NCI-H2029 (cell line): Measurements from ENCODE around the gene AHDC1.
"Not testable (repeated sequence)": the region's sequence is repeated elsewhere in the genome, so short reads cannot be mapped to it uniquely, and the experiment has no call there.

ENCODE experiments used
- DNase-seq: peaks from one replicate; lab custom pipeline; 2025; lab: John Stamatoyannopoulos, UW

The AHDC1 gene

DNA sequence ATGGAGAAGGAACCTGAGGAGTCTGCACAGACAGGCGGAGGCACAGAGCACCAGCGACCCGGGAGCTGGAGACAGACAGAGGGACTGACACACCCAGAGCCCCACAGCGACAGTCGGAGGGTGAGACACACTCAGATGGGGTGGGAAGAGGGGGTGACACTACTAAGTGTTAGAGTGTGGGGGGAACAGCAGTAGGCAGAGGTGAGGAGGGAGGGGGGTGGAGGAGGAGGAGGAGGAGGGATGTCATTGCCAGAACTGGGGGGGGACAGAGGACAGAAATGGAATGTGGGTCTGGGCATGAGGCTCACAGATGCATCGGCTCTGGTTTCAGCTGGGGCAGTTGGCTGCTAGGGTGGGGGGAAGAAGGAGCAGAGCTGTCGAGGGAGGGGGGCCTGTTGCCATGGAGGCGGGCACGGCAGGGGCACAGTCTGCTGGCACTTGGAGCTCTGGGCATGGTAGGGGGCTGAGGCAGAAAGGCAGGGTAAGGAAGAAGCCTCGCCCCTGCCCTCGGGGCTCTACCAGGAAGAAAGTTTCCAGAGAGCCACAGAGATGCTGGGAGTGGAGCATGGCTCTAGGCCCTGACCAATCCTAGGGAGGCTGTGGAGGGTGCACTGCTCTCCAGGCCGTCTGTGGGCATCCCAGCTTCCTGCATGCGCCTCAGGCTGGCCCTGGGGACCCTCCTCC, 37.3 kb downstream of the AHDC1 start:
- no peak for DNase-seq

DNA sequence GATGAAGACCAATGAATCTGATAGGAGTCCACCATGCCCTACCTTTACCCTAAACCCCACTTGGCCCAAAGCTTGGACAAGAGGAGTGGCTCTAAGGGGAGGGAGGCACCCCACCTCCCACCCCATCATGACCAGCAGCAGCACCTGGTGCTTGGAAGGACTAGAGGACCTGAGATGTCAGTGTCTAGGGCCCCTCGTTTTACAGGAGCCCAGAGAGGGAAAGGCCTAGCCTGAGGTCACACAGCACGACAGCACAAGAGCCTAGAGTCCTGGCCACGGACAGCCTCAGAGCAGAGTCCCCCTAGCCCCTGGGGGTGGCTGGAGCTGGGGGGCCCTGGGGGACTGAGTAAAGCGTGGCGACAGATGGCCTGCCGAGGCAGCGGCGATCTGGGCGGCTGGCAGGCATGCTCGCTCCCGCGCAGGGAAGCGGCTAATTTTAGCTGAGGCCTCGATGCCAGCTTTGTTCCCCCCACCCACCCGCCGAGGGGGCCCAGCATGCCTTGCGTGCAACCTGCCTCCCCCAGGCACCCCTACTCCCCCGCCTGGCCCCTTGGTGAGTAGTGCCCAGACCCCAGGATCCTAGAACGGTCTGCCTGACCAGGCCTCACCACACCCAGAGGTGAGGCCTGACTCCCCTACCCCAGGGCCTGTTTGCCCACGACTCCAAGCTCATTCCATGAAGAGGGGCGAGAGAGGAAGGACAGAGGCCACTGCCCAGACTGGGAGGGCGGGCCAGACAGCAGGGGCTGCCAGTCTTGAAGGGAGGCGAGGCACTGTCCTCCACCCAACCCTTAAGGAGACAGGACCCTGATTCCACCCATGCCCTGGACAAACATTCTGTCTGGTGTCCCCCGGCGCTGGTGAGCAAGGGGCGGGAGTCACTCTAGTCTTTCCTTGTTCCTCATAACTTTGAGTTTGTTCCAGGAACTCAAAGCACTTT, 39.0 kb downstream of the AHDC1 start:
- no peak for DNase-seq

DNA sequence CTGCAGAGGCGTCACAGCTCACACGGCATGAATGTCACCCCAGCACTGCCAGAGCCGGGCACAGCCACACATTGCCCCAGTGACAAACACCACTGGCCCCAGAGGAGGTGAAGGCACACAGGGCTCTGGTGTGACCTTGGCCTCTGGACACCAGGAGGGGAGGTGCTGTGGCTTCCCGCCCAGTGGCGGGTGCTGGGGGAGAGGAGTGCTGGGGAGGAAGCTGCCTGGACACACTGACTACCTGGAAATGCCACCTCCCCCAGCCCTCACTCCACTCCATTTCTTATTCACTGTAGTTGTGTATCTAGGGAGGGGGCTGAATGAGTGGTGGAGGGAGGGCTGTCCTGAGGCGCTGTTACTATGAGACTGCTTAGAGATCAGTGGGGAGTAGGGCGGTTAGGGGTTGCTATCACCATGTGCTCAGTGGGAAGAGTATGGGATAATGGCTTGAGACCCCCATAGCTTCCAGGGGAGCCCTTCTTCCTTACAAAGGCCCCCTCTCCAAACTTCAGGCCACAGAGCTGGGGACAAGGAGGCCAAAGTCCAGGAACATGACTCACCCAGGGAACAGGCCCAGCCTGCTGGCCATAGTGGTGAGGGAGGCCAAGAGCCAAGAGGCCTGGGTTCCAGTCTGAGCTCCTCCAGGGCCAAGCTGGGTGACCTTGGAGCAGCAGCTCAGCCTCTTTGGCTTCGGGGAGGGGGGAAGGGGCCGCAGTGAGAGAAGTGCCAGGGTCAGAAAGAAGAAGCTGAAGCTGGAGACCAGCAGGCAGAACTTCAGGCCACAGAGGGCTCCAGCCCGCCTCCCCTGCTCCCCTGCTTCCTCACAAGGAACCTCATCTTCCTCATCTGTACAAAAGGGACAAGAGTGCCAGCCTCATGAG, 40.1 kb downstream of the AHDC1 start:
- DNase-seq: no peak

DNA sequence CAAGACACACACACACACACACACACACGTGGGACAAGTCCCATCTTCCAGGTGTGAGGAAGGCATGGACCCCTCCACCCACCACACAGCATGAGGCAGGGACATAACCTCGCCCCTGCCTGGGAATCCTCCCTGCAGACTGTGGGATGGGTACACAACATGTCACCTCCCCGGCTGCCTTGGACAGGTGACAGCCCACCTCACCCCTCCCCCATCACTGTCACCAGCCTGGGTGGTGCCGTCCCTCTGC, 40.7 kb downstream of the AHDC1 start:
- no peak for DNase-seq

DNA sequence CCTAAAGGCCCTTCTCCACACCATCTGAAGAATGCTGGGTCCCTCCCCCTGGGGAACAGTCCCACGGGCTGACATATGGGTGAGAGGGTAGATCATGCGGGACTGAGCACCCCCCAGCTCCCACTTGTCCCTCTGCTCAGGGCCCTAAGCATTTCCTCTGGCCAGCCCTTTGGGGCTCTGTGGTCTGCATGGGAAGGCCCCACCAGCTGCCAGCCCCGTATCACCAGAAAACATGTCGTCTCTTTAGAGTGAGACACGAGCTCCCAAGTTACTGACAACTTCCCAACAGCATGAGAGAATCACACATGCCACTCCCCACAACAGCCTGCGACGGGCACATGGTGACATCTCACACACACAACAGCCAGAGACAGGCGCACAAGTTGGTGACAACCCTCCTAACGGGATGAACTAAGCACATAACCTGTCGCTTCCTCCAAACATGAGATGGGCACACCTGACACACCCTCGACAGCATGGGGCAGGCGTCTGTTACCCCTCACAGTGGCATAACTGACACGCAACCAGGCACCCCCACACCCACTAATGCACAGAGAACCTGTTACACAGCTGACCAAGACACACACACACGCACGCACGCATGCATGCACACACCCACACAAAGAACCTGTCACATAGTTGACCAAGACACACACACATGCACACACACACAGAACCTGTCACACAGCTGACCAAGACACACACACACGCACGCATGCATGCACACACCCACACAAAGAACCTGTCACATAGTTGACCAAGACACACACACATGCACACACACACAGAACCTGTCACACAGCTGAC, 41.2 kb downstream of the AHDC1 start:
- DNase-seq: no peak

DNA sequence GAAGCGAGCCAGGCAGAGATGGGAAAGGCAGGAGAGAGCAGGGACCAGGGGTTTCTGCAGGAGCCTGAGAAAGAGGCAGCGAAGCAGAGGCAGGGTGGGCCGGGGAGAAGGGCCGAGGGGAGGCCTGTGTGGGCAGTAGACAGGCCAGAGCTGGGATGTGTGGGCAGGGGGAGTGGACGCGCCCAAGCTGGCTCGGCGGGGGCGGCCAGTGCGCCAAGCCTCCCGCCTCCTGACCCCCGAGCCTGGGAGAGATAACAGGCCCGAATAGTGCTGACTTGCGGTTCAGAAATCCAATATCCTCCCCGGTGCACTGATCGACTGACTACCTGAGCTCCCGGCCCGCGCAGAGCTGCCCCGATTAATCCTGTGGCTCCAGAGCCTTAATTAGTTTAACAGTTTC, 41.9 kb downstream of the AHDC1 start:
- DNase-seq: no peak

DNA sequence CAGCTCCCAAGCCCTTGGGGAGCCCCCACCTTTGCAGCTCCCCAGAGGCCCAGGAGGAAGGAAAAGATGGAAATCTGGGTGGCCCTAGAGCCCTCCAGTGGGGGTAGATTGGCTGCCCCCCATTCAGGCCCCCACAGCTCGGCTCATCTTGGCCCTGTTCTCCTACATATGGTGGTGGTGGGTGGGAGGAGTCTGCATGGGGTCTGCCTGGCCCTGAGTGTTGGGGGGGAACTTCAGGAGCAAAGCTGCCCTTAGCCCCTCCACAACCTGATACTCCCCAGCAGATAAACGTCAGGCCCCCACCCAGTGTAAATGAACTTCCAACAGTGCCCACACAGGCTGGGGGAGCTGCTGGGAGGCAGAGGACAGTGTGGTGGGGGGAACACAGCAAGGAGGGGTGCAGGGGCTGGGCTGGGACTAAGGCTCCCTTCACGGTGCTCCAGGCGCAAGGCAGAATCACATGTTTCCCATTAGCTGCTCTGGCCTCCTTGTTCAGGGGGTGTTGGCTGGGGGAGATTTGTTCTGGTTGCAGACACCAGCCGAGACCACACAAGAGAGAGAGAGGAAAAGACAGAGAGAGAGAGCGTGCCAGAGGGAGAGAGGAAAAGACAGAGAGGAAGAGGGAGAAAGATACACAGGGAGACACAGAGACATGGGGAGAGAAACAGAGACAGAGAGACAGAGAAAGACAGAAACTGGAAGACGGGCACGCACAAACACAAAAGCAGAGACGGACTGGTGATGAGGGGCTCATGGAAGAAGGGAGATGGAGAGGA, 42.6 kb downstream of the AHDC1 start:
- no peak for DNase-seq

DNA sequence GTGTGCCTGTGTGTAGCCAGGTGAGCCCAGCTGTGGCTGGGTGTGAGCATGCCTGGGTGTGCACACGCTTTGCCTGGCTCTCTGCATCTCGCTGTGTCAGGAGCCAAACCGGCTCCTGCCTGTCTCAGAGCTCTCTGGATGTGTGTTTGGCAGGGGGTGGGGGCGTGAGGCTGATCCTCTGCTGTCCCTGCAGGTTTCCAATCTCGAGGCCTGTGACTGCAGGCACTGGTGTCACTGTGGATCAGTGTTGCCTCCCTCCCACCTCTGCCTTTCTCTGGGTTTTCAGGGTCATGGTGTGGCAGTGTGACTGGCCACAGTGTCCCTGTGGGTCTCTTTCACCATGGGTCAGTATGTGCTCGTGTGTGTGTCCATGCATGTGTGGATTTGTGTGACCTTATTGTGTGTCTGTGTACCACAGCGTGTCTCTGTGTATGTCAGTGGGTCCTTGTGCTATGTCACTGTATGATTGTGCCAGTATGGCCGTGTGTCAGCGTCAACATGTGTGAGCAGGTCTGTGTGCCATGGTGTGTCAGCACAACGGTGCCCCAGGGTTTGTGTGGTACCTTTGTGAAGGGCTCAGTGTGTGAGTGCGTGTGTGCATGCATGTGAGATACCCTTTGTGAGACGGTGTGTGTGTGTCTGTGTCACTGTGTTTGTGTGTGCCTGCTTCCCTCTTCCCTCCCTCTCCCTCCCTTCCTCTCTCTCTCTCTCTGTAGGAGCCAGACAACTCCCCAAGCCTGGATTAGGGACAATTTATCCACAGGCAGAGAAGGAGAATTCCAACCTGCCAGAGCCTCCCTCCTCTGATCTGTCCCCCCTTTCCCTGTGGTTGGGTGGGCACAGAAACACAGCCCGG, 43.4 kb downstream of the AHDC1 start:
- DNase-seq: no peak

DNA sequence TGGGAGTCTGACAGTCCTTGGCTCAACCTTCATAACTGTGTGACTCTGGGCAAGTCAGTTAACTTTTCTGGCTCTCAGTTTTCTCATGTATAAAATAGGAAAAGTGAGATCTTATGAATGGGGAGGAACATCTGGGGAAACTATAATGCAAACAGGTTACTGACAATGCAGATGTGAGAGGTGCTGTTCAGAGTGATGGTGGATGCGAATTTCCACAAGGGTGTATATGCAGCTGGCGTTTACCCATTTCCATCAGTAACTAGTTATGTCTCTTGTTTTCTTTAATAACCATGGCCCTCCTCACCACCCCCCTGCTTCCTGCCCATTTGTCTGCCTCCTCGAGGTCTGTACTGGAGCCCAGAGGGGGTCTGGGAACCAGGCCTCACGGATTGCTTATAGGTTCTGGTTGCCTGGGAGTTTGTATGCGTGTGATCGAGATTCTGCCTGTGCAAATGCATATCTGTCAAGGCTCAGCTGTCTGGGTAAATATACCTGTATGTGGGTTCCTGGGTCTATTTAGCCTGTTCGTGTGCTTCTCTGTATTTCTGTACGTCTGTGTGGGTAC, 44.4 kb downstream of the AHDC1 start:
- no peak for DNase-seq

DNA sequence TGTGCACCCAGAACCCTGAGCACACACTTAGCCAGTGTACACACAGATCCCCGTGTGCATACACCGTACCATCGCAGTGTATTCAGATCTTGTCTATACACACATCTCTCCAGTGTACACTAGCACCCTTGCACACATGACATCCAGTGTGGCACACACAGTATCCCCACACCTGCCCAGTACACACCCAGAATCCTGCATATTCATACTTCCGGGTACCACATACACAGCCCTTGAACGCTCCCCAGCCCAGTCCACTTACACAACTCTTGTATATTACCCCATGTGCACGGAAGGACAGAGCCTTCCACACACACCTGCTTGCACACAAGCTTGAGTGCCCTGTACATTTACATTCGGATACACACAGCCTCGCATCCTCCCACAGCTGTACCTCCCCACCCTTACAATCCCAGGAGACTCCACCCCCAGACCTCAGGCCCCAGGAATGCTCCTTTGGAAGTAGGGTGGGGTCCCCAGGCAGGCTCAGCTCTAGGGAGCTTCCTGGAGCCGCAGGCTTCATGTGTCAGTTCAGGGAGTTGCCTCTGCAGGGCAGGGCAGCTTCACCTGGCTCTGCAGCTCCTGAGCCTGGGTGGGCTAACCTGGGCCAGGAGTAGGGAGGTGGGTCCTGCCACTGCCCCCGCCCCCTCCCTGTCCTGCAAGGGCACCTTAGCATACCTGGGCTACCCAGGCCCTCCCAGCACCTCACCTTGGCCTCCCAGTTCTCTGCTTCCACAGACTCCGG, 46.2 kb downstream of the AHDC1 start:
- no peak for DNase-seq

DNA sequence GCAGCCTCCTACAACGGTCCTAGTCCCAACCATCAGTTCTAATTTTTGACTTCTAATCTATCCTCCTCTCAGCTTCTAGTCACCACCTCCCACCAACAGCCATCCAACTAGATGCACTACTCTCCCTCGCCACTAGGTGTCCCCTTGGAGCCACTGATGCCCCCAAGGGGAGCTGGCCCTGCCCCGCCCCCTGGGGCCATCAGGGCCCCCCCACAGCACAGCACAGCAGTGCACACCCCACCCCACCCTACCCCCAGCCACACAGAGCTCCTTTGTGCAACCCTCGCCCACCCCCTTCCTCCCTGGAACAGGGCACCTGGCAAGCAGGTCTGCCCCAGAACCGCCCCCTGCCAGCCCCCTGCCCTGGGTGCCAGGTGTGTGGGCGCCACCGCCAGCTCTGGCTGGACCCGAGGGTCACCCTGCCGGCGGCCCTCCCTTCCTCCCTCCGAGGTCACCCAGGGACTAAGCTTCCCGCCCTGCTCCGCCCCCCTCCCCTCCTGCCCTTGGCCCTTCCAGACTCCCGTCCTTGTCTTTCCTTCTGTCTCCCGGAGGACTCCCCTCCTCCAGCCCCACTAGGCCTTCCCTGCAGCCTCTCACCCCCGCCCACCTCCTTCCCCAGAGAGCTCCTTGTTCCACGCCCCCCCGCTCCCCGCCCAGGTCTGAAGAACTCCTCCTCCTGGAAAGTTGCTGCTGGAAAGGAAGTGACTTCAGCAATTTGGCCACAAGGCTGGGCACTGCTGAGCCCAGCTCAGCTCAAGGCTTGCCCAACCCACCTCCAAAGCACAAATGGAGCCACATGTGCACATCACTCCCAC, 47.0 kb downstream of the AHDC1 start:
- peak; percentile 26 for DNase-seq

DNA sequence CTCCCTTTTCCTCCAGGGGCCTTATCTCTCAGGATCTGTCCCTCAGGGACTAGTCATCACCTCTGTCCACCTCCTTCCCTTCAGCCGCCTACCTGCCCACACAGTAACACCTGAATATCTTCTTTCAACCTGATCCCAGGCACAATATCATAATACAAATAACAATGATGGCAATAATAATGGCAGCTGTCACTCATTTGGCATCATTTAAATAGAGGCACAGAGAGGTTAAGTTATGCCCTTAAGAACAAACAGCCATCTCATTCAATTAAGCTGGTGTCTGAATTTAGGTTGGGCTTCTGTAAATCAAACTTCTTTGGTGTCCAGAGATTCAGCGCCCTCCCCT, 47.5 kb downstream of the AHDC1 start:
- DNase-seq: no peak

DNA sequence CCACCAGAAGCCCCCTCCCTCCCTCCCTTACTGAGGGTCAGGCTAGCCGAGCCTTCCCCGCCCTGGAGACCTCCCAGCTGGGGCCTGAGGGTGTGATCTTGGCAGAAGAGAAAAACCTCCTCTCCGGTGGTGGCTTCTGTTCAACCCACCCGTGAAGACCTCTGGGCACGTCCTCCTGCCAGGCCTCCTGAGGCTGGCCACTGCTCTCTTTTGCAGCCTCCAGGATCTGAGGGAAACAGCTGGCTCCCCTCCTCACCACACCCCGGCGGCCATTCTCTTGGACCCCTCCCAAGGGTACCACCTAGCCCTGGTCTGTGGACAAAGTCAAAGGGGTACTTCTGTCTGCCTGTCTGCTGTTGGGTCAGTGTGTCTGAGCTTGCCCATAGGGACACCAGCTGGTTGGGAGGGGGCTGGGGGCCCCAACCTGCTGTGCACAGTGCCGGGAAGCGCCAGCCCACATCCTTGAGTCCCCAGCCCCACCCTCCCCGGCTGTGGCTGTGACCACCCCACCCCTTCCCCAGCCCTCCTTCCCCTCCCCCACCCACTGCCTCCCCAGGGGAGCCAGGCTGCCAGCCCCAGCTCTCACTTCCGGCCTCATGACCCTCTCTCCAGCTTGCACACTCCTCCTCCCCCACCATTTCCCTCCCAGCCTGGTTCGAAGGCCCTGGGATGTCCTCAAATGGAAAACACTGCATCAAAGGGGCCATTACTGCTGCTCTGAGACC, 48.1 kb downstream of the AHDC1 start:
- DNase-seq: no peak

DNA sequence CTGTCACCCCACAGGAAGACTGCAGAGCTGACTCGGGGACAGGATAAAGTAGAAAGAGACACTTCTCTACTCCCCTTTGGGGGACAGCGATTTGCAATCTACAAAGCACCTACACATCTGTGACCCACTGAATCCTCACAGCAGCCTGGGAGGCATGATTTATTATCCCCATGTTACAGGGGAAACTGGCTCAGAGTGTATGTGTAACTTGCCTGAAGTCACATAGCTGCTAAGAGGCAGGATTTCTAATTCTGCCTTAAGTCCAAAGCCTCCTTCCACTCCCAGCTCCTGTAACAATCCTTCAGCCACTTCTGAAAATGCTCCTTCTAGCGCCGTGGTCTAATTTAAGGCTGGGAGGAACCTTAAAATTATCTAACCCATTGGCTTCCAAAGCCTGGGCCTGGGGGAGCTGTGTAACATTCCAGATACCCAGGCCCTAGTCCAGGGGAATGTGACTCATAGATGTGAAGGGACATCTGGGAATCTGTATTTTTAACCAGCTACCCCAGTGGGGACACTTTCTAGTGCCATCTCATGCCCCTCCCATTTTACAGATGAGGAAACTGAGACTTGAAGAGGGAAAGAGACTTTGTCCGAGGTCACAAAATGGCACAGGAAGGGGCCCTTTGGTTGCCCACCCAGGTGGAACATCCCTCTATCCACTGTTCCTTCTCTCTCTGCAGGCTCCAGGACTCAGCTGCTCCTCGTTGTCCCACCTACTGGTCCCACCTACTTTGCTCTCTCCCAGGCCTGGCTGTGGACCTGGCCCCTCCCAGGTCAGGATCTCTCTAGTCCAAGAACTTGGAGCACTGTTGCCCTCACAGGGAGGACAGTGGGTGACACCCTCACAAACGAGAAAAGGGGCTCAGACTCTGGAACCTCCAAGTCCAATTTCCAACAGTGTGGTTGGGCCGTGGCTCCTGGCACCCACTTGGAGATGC, 48.9 kb downstream of the AHDC1 start:
- no peak for DNase-seq

DNA sequence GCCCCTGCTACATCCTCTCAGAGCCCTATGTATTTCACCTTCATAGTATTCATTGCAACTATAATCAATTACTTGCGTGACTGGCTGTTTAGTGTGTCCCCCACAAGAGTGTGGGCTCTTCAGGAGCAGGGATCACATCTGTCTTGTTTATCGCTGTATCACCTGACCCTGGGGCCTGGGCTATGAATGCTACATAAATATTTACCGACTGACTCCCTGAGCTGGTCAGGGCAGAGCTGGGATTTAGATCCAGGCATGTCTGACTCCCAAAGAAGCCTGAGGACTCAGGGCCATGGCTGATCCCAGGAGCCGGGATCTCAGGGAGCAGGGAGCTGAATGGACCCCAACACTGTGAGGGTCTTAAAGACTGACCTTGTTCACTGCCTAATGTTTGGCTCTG, 49.7 kb downstream of the AHDC1 start:
- no peak for DNase-seq

DNA sequence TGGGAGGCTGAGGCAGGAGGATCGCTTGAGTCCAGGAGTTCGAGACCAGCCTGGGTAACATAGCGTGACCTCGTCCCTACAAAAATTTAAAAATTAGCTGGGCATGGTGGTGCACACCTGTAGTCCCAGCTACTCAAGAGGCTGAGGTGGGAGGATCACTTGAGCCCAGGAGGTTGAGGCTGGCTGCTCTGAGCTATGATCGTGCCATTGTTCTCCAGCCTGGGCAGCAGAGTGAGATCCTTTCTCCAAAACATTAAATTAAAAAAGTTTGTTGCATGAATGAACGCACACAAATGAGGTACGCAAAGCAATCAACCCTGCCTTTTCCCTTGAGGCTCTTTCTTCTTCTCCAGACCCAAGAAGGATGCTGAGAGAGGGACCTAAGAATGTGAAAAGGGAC, 50.1 kb downstream of the AHDC1 start:
- not testable (repeated sequence) for DNase-seq
